ENCODE measurements around the gene DACT3. TPM values are rescaled to one million over a fixed set of nuclear protein-coding genes. Genes with fewer than 3 reads are reported as not detected.

The DACT3 gene
- polyA plus RNA-seq, 1 of the 3 experiments (the other 2 are of a cell fraction), result 9.5 TPM

GRCh38 chr19:46605356-46605821 lies 55.6 kb downstream of the DACT3 start (continued):
- no peak for TF ChIP-seq JUND (IDR thresholded peaks at IDR 0.05)
- no peak for TF ChIP-seq MXI1 (IDR thresholded peaks at IDR 0.05; ENCODE audit: low read depth, low read length)
- TF ChIP-seq TEAD4 (IDR thresholded peaks at IDR 0.05; ENCODE audit: borderline replicate concordance, insufficient read depth), result no peak
- TF ChIP-seq FOSL2 (IDR thresholded peaks at IDR 0.05; ENCODE audit: borderline replicate concordance, low read depth), result no peak
- TF ChIP-seq USF1 (IDR thresholded peaks at IDR 0.05; ENCODE audit: borderline replicate concordance, low read depth), result no peak
- no peak for TF ChIP-seq RAD21 (IDR thresholded peaks at IDR 0.05; ENCODE audit: low read length)
- no peak for TF ChIP-seq GABPA (IDR thresholded peaks at IDR 0.05; ENCODE audit: low read depth)
- no peak for TF ChIP-seq RXRA (IDR thresholded peaks at IDR 0.05; ENCODE audit: borderline replicate concordance, low read depth)
- no peak for TF ChIP-seq GATA2 (CRISPR knock-in tag; IDR thresholded peaks at IDR 0.05)
- TF ChIP-seq SMC3 (IDR thresholded peaks at IDR 0.05; ENCODE audit: low read depth, low read length), result no peak

DNA sequence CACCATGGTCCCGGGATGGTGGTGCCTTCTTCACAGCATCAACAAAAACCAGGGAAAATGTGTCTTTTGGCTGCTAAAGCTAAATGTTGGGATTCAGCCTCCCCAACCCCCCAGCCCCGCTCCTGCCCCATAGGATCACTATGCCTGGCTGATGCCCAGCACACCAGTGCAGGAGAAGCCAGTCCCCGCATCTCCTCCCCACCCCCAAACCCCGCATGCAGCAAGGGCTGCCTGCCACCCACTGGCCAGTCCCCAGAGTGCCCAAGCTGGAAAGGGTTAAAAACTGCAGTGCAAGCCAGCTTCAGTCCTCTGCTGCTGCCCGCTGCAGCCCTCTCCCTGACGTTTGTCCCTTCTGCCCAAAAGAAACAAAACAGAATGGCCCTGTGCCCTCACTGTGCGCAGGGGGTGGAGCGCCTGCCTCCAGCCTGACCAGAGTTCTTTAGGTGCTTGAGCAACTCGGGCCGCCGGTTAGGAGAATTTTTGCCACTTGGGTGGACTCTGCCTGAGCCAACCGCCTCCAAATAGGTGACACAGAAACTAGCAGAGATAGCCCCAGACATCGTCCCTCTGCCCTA lies 56.1 kb downstream of the DACT3 start:
- TF ChIP-seq MXI1 (IDR thresholded peaks at IDR 0.05; ENCODE audit: low read depth, low read length) (no peak), RAD21 (IDR thresholded peaks at IDR 0.05; ENCODE audit: low read length) (peak; percentile 19; the same call in 1 of the 2 replicates), EP300 (IDR thresholded peaks at IDR 0.05; ENCODE audit: borderline replicate concordance in 1 of 2, low read depth in 1 of 2, low read length in 1 of 2) (no peak), CHD2 (IDR thresholded peaks at IDR 0.05; ENCODE audit: low read length, partially characterized antibody) (peak; percentile 8), JUND (IDR thresholded peaks at IDR 0.05) (no peak), GATA2 (CRISPR knock-in tag; IDR thresholded peaks at IDR 0.05) (no peak), POLR2AphosphoS5 (IDR thresholded peaks at IDR 0.05; ENCODE audit: low read depth, low read length) (no peak)
- CTCF ChIA-PET, result interaction anchor here (0.6 to 23.7 kb wide), 8 partner anchors 11 to 111 kb away, joined by 3 to 471 read pairs (median 4); partner anchors contain the start of gene DACT3
- peaks cover 40% of the 10 kb centered on the region for H4K20me1 ChIP-seq (ENCODE audit: insufficient read depth)
- WGBS (ENCODE audit: low lambda C conversion rate), result 84% methylated on average over 7 of the region's 13 CpGs
- H3K9me2 ChIP-seq, result no peaks in the 10 kb centered on the region
- H3K9ac ChIP-seq, result no peak overlapping the region
- no peaks in the 10 kb centered on the region for H3F3A ChIP-seq (replicated peaks; ENCODE audit: insufficient read depth)
- H3K79me2 ChIP-seq (ENCODE audit: insufficient read depth), result peaks cover 57% of the 10 kb centered on the region
- no peak overlapping the region for H3K4me3 ChIP-seq (ENCODE audit: low read depth in 2 of 2, low read length in 1 of 2)
- no peak overlapping the region for H3K4me2 ChIP-seq
- DNase-seq, result peak; percentile 65
- H3K27ac ChIP-seq (ENCODE audit: low read depth in 2 of 2, low read length in 1 of 2), result peak overlapping the region in 1 of 2 experiments; percentile 32; a peak in 1 of 4 replicates
- no peaks in the 10 kb centered on the region for H3K27me3 ChIP-seq (ENCODE audit: insufficient read depth)
- peaks cover 19 to 44% of the 10 kb centered on the region in 2 experiments for H3K4me1 ChIP-seq (ENCODE audit: control insufficient read depth in 1 of 2, insufficient read depth in 2 of 2, low read depth in 1 of 2, low read length in 1 of 2)
- H2AFZ ChIP-seq (ENCODE audit: low read depth), result no peak overlapping the region
- POLR2A ChIA-PET, result interaction anchor here (1.0 to 1.4 kb wide), 3 partner anchors 12 to 26 kb away, joined by 3 to 5 read pairs (median 3); no protein-coding TSS in a partner anchor
- peaks cover 19 to 44% of the 10 kb centered on the region in 2 experiments for H3K36me3 ChIP-seq (replicated peaks in 1 of 2; ENCODE audit: control insufficient read depth in 1 of 2, insufficient read depth in 2 of 2, low read length in 1 of 2)
- no peaks in the 10 kb centered on the region for H3K9me3 ChIP-seq

DNA sequence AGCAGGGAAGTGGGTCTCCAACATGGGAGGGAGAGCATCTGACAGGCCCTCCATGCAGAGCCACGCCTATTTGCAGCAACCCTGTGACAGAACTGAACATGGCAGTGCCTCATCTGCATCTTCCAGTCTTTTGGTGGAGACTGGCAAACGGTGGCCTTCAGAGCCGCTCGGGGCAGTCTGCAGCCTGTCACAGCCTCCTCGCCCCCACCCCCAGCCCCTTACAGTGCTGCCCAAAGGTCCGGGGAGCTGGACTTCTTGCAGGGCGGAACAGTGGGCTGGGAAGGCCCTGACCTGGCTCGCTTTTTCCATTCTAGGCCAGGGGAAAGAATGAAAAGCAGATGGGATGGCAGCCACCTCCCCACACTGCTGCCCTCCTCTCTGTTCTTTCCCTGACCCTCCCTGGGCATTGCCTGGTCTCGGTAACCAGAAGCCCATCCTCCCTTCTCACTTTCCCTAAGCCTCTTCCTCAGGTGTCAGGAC lies 57.2 kb downstream of the DACT3 start:
- H3K4me3 ChIP-seq (ENCODE audit: low read depth in 2 of 2, low read length in 1 of 2), result peak overlapping the region; percentile 98 to 100; a peak in 2 of 4 replicates

More for the DNA sequence above, 57.2 kb downstream of the DACT3 start:
- Histone ChIP-seq H2AFZ (ENCODE audit: low read depth) (no peak overlapping the region), H3K79me2 (ENCODE audit: insufficient read depth) (peaks cover 57% of the 10 kb centered on the region), H3K36me3 (replicated peaks in 1 of 2; ENCODE audit: control insufficient read depth in 1 of 2, insufficient read depth in 2 of 2, low read length in 1 of 2) (peaks cover 15 to 33% of the 10 kb centered on the region in 2 experiments), H3K4me1 (ENCODE audit: control insufficient read depth in 1 of 2, insufficient read depth in 2 of 2, low read depth in 1 of 2, low read length in 1 of 2) (peaks cover 19 to 41% of the 10 kb centered on the region in 2 experiments), H3K27me3 (ENCODE audit: insufficient read depth) (no peaks in the 10 kb centered on the region), H3K27ac (ENCODE audit: low read depth in 2 of 2, low read length in 1 of 2) (peak overlapping the region in 1 of 2 experiments; percentile 78; a peak in 2 of 4 replicates), H3K4me2 (peak overlapping the region; percentile 91), H3K9me3 (no peaks in the 10 kb centered on the region; the same call in 1 of the 2 replicates), H3K9me2 (no peaks in the 10 kb centered on the region), H3F3A (replicated peaks; ENCODE audit: insufficient read depth) (no peaks in the 10 kb centered on the region), H4K20me1 (ENCODE audit: insufficient read depth) (peaks cover 40% of the 10 kb centered on the region), H3K9ac (peak overlapping the region; percentile 97; the same call in 1 of the 2 replicates)
- ChIA-PET CTCF (interaction anchor here (0.6 to 23.7 kb wide), 6 partner anchors 12 to 230 kb away, joined by 3 to 471 read pairs (median 8); partner anchors contain the start of gene DACT3), POLR2A (interaction anchor here (1.0 kb wide), 1 partner anchor 13 kb away, joined by 3 read pairs; no protein-coding TSS in a partner anchor)
- WGBS (ENCODE audit: low lambda C conversion rate), result 71% methylated on average over 9 of the region's 9 CpGs
- no peak for TF ChIP-seq RFX5 (IDR thresholded peaks at IDR 0.05; ENCODE audit: low read length)
- no peak for TF ChIP-seq PBX3 (IDR thresholded peaks at IDR 0.05)
- TF ChIP-seq MXI1 (IDR thresholded peaks at IDR 0.05; ENCODE audit: low read depth, low read length), result 0 out of 2 replicates have a peak, but pooled peaks have one; percentile 34
- DNase-seq, result peak; percentile 42

All from SK-N-SH (cell line).